Gastroesophageal sphincter (tissue), 3 donors: Measurements from ENCODE around the gene RABL3.

Experiments
- CTCF ChIP-seq, 4 experiments: fragments of 200-600 bp in 2 of 4; fragments of 450-650 bp in 2 of 4; sonication (generic) in 1 of 4; IDR thresholded peaks; one replicate each; pipeline ENCODE4 v1.5.1; 2017 to 2019; ENCODE audit warnings: antibody characterized with exemption in 4 of 4, mild to moderate bottlenecking in 2 of 4, moderate library complexity in 2 of 4
- EP300 ChIP-seq: sonication (generic); formaldehyde crosslinking; IDR thresholded peaks from one replicate; pipeline ENCODE4 v1.6.1; 2017; ENCODE audit warnings: antibody characterized with exemption, mild to moderate bottlenecking
- POLR2A ChIP-seq, 2 donors: fragments of 450-650 bp; IDR thresholded peaks; one replicate each; pipeline ENCODE4 v1.6.1; 2017; ENCODE audit warnings: antibody characterized with exemption in 2 of 2, mild to moderate bottlenecking in 2 of 2, moderate library complexity in 1 of 2

- TF ChIP-seq CTCF (IDR thresholded peaks at IDR 0.05): no peak
- TF ChIP-seq POLR2A (IDR thresholded peaks at IDR 0.05): no peak
- TF ChIP-seq EP300: no peak
These were observed 21.3 kb upstream of the RABL3 start for GRCh38 chr3:120763601-120764000.
